Astrocyte (in vitro differentiated cells and primary cell): ENCODE measurements around the gene NCAM1. TPM values are rescaled to one million over a fixed set of nuclear protein-coding genes. Genes with fewer than 3 reads are reported as not detected.
"Not testable (repeated sequence)": the region's sequence is repeated elsewhere in the genome, so short reads cannot be mapped to it uniquely, and the experiment has no call there.

Experiments
- DNase-seq: peaks from one replicate; pipeline ENCODE4 v3.0.0-alpha.2; 2010; ENCODE audit warnings: low read depth
- FAIRE-seq: peaks from 2 replicates; lab custom pipeline; 2011; peaks lifted over from hg19 to GRCh38; lab: Jason Lieb, UNC
- H2AFZ ChIP-seq: 2 replicates; pipeline ENCODE4 v1.6.0; 2012; ENCODE audit warnings: low read depth, low read length, inconsistent platforms
- H3K27ac ChIP-seq: 2 replicates; pipeline ENCODE4 v1.5.1; 2011; ENCODE audit warnings: low read depth, low read length, inconsistent platforms
- H3K27me3 ChIP-seq: 2 replicates; pipeline ENCODE4 v1.6.0; 2011; ENCODE audit warnings: low read length, inconsistent platforms; ENCODE audit not compliant: insufficient read depth
- H3K36me3 ChIP-seq: 2 replicates; pipeline ENCODE4 v1.5.1; 2011; ENCODE audit warnings: low read length, inconsistent platforms; ENCODE audit not compliant: insufficient read depth
- H3K4me1 ChIP-seq: 2 replicates; pipeline ENCODE4 v1.5.1; 2011; ENCODE audit warnings: low read length, inconsistent platforms; ENCODE audit not compliant: insufficient read depth
- H3K4me2 ChIP-seq: 2 replicates; pipeline ENCODE4 v1.6.0; 2012; ENCODE audit warnings: low read length, inconsistent platforms
- H3K4me3 ChIP-seq: 2 replicates; pipeline ENCODE4 v1.5.1; 2011; ENCODE audit warnings: low read depth, mild to moderate bottlenecking, low read length, inconsistent platforms; ENCODE audit not compliant: insufficient read depth
- H3K79me2 ChIP-seq: 2 replicates; pipeline ENCODE4 v1.6.0; 2012; ENCODE audit warnings: mild to moderate bottlenecking, low read length, inconsistent platforms; ENCODE audit not compliant: insufficient read depth
- H3K9ac ChIP-seq: 2 replicates; pipeline ENCODE4 v1.6.0; 2012; ENCODE audit warnings: mild to moderate bottlenecking, low read length, inconsistent platforms
- H3K9me3 ChIP-seq: 2 replicates; pipeline ENCODE4 v1.5.1; 2012; ENCODE audit warnings: low read depth, mild to moderate bottlenecking, low read length, inconsistent platforms; ENCODE audit not compliant: insufficient read depth
- H4K20me1 ChIP-seq: 2 replicates; pipeline ENCODE4 v1.6.0; 2012; ENCODE audit warnings: low read length, inconsistent platforms; ENCODE audit not compliant: insufficient read depth
- H3K27ac Mint-ChIP-seq: one replicate; pipeline ENCODE4 v1.8.0; 2021; ENCODE audit warnings: mild to moderate bottlenecking, mixed read lengths; ENCODE audit not compliant: unreplicated experiment
- H3K27me3 Mint-ChIP-seq: one replicate; pipeline ENCODE4 v1.8.0; 2021; ENCODE audit warnings: low read depth, mixed read lengths; ENCODE audit not compliant: unreplicated experiment
- H3K36me3 Mint-ChIP-seq: one replicate; pipeline ENCODE4 v1.8.0; 2021; ENCODE audit warnings: low read depth, mixed read lengths; ENCODE audit not compliant: unreplicated experiment
- H3K4me1 Mint-ChIP-seq: one replicate; pipeline ENCODE4 v1.8.0; 2021; ENCODE audit warnings: low read depth, mixed read lengths; ENCODE audit not compliant: unreplicated experiment
- H3K4me3 Mint-ChIP-seq: one replicate; pipeline ENCODE4 v1.8.0; 2021; ENCODE audit warnings: mild to moderate bottlenecking, moderate library complexity, mixed read lengths; ENCODE audit not compliant: unreplicated experiment
- H3K9me3 Mint-ChIP-seq: one replicate; pipeline ENCODE4 v1.8.0; 2021; ENCODE audit warnings: mild to moderate bottlenecking, mixed read lengths; ENCODE audit not compliant: unreplicated experiment
- EZH2 ChIP-seq: IDR thresholded peaks from 2 replicates; pipeline ENCODE4 v1.6.1; 2012; ENCODE audit warnings: mild to moderate bottlenecking, low read length, inconsistent platforms; ENCODE audit not compliant: insufficient read depth
- total RNA-seq: library from RNA; stranded (reverse); gene quantifications from 2 replicates; pipeline ENCODE4 v1.2.1, GENCODE V29; 2021
- TF ChIP-seq, protein P1 (sequence below): IDR thresholded peaks from 2 replicates; pipeline ENCODE4 v1.5.1; 2011; ENCODE audit warnings: low read depth, mild to moderate bottlenecking, inconsistent platforms, low read length, moderate library complexity; ENCODE audit not compliant: insufficient read depth

Gene NCAM1
- total RNA-seq, 1 donor from 2014 or later = 17.4 TPM

DNA sequence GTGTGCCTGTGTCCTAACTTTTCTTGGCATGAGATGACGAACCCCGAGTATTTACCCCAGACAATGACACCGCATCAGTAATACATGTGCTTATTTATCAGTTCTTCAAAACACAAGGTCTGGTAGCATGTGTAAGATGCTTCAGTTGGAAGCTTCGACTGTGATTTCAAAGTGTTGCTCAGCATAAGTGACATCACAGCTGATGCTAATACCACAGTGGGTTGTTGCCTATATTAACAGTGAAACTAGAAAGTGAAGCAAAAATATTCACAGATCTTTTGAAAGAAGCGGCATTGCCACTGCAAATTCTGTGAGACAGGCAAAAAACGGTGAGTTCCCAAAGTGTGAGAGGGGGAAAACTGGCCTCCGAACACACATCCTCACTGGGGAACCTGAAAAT lies 334.8 kb downstream of the NCAM1 start:
- no peaks in the 10 kb centered on the region for H3K9me3 Mint-ChIP-seq
- Histone ChIP-seq H3K9ac (no peak overlapping the region), H3K4me3 (no peak overlapping the region), H3K36me3 (no peaks in the 10 kb centered on the region), H3K4me2 (no peak overlapping the region), H3K79me2 (no peaks in the 10 kb centered on the region), H3K4me1 (no peaks in the 10 kb centered on the region), H3K27ac (no peak overlapping the region), H4K20me1 (no peaks in the 10 kb centered on the region), H3K27me3 (peaks cover 12% of the 10 kb centered on the region), H3K9me3 (no peaks in the 10 kb centered on the region), H2AFZ (no peak overlapping the region)
- TF ChIP-seq, protein P1, sequence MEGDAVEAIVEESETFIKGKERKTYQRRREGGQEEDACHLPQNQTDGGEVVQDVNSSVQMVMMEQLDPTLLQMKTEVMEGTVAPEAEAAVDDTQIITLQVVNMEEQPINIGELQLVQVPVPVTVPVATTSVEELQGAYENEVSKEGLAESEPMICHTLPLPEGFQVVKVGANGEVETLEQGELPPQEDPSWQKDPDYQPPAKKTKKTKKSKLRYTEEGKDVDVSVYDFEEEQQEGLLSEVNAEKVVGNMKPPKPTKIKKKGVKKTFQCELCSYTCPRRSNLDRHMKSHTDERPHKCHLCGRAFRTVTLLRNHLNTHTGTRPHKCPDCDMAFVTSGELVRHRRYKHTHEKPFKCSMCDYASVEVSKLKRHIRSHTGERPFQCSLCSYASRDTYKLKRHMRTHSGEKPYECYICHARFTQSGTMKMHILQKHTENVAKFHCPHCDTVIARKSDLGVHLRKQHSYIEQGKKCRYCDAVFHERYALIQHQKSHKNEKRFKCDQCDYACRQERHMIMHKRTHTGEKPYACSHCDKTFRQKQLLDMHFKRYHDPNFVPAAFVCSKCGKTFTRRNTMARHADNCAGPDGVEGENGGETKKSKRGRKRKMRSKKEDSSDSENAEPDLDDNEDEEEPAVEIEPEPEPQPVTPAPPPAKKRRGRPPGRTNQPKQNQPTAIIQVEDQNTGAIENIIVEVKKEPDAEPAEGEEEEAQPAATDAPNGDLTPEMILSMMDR = no peak
- H3K27ac Mint-ChIP-seq = no peak overlapping the region
- DNase-seq (no peak), FAIRE-seq (no peak)
- H3K4me3 Mint-ChIP-seq = no peak overlapping the region
- H3K36me3 Mint-ChIP-seq = no peaks in the 10 kb centered on the region
- peaks cover 3% of the 10 kb centered on the region for H3K27me3 Mint-ChIP-seq
- H3K4me1 Mint-ChIP-seq = peaks cover 6% of the 10 kb centered on the region

DNA sequence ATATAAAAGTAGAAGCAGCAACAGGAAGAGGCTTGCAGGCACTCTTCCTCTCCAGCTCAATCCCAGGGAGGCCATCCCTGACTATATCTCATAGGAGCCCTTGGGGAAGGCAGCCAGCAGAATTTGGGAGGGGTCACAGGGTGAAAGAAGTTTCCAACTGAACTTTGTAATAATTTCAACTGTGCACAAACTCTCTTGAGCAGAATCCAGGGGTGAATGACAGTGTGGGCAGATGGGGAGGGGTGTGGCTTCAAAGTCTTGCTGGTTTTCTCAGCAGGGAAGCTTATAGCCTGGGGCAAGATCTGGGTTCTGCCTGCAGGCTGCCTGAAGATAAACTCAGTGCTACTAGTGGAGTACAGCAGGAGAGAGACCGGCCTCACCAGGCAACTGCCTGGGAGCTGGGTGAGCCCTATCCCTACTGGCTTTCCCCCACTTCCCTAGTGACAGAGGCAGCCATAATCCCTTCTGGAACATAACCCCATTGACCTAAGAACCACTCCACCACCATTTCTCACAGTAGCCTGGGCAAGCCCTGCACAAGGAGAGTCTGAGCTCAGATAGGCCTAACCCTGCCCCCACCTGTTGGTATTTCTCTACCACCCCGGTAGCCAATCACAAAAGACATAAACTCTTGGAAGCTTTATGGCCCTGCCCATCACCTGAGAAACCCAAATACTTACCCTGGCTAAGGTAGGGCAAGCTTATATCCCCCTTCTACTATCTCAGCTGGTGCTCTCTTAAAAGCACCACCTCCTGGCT lies 335.4 kb downstream of the NCAM1 start:
- DNase-seq = no peak
- H3K4me3 Mint-ChIP-seq = no peak overlapping the region
- Histone ChIP-seq H3K4me1 (no peaks in the 10 kb centered on the region), H3K4me3 (no peak overlapping the region), H3K9ac (no peak overlapping the region), H3K27ac (no peak overlapping the region), H4K20me1 (no peaks in the 10 kb centered on the region), H2AFZ (no peak overlapping the region), H3K4me2 (no peak overlapping the region), H3K36me3 (no peaks in the 10 kb centered on the region), H3K27me3 (peaks cover 12% of the 10 kb centered on the region), H3K79me2 (no peaks in the 10 kb centered on the region), H3K9me3 (no peaks in the 10 kb centered on the region)
- TF ChIP-seq, protein P1 = no peak
- no peak for TF ChIP-seq EZH2
- H3K9me3 Mint-ChIP-seq = no peaks in the 10 kb centered on the region
- no peak for FAIRE-seq
- no peak overlapping the region for H3K27ac Mint-ChIP-seq
- H3K36me3 Mint-ChIP-seq = no peaks in the 10 kb centered on the region
- H3K27me3 Mint-ChIP-seq = peaks cover 3% of the 10 kb centered on the region
- H3K4me1 Mint-ChIP-seq = peaks cover 6% of the 10 kb centered on the region

DNA sequence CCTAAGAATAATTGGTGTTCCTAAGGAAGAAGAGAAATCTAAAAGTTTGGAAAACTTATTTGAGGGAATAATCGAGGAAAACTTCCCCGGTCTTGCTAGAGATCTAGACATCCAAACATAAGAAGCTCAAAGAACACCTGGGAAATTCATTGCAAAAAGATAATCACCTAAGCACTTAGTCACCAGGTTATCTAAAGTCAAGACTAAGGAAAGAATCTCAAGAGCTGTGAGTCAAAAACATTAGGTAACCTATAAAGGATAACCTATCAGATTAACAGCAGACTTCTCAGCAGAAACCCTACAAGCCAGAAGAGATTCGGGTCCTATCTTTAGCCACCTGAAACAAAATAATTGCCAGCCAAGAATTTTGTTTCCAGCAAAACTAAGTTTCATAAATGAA lies 337.3 kb downstream of the NCAM1 start:
- not testable (repeated sequence) for H4K20me1 ChIP-seq, H3K36me3 Mint-ChIP-seq, H3K4me1 ChIP-seq, H3K9me3 ChIP-seq, H3K27ac Mint-ChIP-seq, H3K4me3 Mint-ChIP-seq, H3K27ac ChIP-seq, H2AFZ ChIP-seq, FAIRE-seq, H3K4me1 Mint-ChIP-seq, H3K36me3 ChIP-seq, H3K4me2 ChIP-seq, H3K9ac ChIP-seq, DNase-seq, H3K79me2 ChIP-seq, H3K27me3 Mint-ChIP-seq, H3K4me3 ChIP-seq, H3K9me3 Mint-ChIP-seq
- H3K27me3 ChIP-seq = peaks cover 12% of the 10 kb centered on the region
